ENCODE data around the gene NCAPD3. TPM values are rescaled to one million over a fixed set of nuclear protein-coding genes. Genes with fewer than 3 reads are reported as not detected.

Gene NCAPD3
- total and polyA plus RNA-seq, 9 donors: 5.8 to 12.1 (median 8.8) TPM

- Histone ChIP-seq H3K4me3 (no peak overlapping the region), H3K27ac (no peak overlapping the region), H3K9me3 (no peaks in the 10 kb centered on the region), H3K27me3 (no peaks in the 10 kb centered on the region), H3K4me1 (ENCODE audit: insufficient read depth) (peaks cover 4% of the 10 kb centered on the region), H3K36me3 (no peaks in the 10 kb centered on the region)
- DNase-seq: no peak
- intact Hi-C loops (cut with DNase I): no loop called here
- 89 to 94% (median 92%) methylated on average over 3 of the region's 3 CpGs for WGBS, 3 donors
- TF ChIP-seq POLR2A (IDR thresholded peaks at IDR 0.05) (no peak), EP300 (IDR thresholded peaks at IDR 0.05) (no peak), CTCF (IDR thresholded peaks at IDR 0.05) (no peak)
Observed at GRCh38 chr11:134250246-134250645, 26.5 kb upstream of the NCAPD3 start.

- intact Hi-C loops (cut with DNase I): no loop called here
- no peak for DNase-seq
- peaks cover 3% of the 10 kb centered on the region for H3K4me1 ChIP-seq (ENCODE audit: insufficient read depth)
- WGBS, 3 donors: 34 to 44% (median 41%) methylated on average over 7 of the region's 7 CpGs
- H3K36me3 ChIP-seq: no peaks in the 10 kb centered on the region
- H3K27me3 ChIP-seq: no peaks in the 10 kb centered on the region
- TF ChIP-seq POLR2A (IDR thresholded peaks at IDR 0.05): no peak
- TF ChIP-seq CTCF (IDR thresholded peaks at IDR 0.05): no peak
- no peak for TF ChIP-seq EP300 (IDR thresholded peaks at IDR 0.05)
- H3K27ac ChIP-seq: no peak overlapping the region
- no peak overlapping the region for H3K4me3 ChIP-seq
- no peaks in the 10 kb centered on the region for H3K9me3 ChIP-seq
Observed at GRCh38 chr11:134248910-134249480, 25.2 kb upstream of the NCAPD3 start.

DNA sequence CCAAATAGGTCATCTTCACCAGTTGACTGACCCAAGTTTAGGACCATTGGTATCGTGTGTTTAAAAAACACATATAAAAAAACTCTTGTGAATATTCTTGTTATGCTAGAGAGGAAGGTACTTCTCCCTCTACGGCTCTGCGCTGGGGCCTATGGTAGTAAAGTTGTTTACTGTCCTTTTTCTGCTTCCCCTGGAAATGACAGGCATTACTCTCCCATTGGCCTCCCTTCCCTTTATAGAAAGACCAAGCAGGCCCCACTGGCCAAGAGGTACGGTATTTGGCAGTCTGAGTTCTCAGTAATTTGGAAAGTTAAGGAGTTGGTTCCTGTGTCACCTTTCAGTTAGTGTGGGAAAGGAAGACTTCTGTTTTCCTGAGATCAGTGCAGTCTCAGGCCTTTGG lies 22.9 kb upstream of the NCAPD3 start:
- Histone ChIP-seq H3K4me3 (no peak overlapping the region), H3K36me3 (no peaks in the 10 kb centered on the region), H3K4me1 (ENCODE audit: insufficient read depth) (no peaks in the 10 kb centered on the region), H3K9me3 (no peaks in the 10 kb centered on the region), H3K27ac (no peak overlapping the region), H3K27me3 (no peaks in the 10 kb centered on the region)
- intact Hi-C loops (cut with DNase I): no loop called here
- DNase-seq: no peak
- TF ChIP-seq EP300 (IDR thresholded peaks at IDR 0.05) (no peak), POLR2A (IDR thresholded peaks at IDR 0.05) (no peak), CTCF (IDR thresholded peaks at IDR 0.05) (no peak)
- WGBS, 3 donors: 70 to 80% (median 78%) methylated on average over 4 of the region's 4 CpGs

GRCh38 chr11:134246100-134246499 lies 22.3 kb upstream of the NCAPD3 start:
- Histone ChIP-seq H3K9me3 (no peaks in the 10 kb centered on the region), H3K36me3 (no peaks in the 10 kb centered on the region), H3K27me3 (no peaks in the 10 kb centered on the region), H3K4me1 (ENCODE audit: insufficient read depth) (no peaks in the 10 kb centered on the region), H3K4me3 (no peak overlapping the region), H3K27ac (no peak overlapping the region)
- intact Hi-C loops (cut with DNase I): no loop called here
- TF ChIP-seq CTCF (IDR thresholded peaks at IDR 0.05): no peak
- 75 to 93% (median 82%) methylated on average over 11 of the region's 11 CpGs for WGBS, 3 donors
- no peak for DNase-seq

Measured in ovary (tissue), 9 donors.